IMR-90 (cell line): ENCODE measurements around the gene MUC5B. TPM values are rescaled to one million over a fixed set of nuclear protein-coding genes. Genes with fewer than 3 reads are reported as not detected.

Experiments
- ATAC-seq: fragments of 200-7000 bp; cut with Tn5 transposase; 2 replicates; pipeline ENCODE4 v1.9.1; 2020; ENCODE audit warnings: low read depth, mild to moderate bottlenecking, moderate library complexity
- BruUV-seq: library from RNA; stranded (reverse); fragments of 400-500 nt; replicated peaks from 2 replicates; lab custom pipeline; 2021; lab: Mats Ljungman, UMichigan
- CTCF ChIA-PET: fragments of 300-600 bp; formaldehyde crosslinking; extraction: SDS; loops from one replicate; lab custom pipeline; 2021; ENCODE audit warnings: antibody characterized with exemption; lab: Yijun Ruan, JAX
- POLR2A ChIA-PET: fragments of 300-600 bp; sonication (Branson Sonifier 250); formaldehyde crosslinking; loops from one replicate; lab custom pipeline; 2022; ENCODE audit warnings: antibody characterized with exemption; ENCODE audit not compliant: unreplicated experiment; lab: Charles Lee
- DNase-seq: peaks from one replicate; pipeline ENCODE4 v3.0.0; 2013
- H2AFZ ChIP-seq: replicated peaks from 2 replicates; pipeline ENCODE3; 2013; ENCODE audit warnings: low read length, mild to moderate bottlenecking; ENCODE audit not compliant: poor library complexity
- H2AK5ac ChIP-seq: 2 replicates; pipeline ENCODE4 v1.6.1; 2013; ENCODE audit warnings: low read depth, low read length, inconsistent platforms
- H2AK9ac ChIP-seq: replicated peaks from 2 replicates; pipeline ENCODE3; 2013; ENCODE audit warnings: mild to moderate bottlenecking, low read depth, low read length, moderate library complexity; ENCODE audit not compliant: poor library complexity
- H2BK120ac ChIP-seq: 2 replicates; pipeline ENCODE4 v1.6.1; 2013; ENCODE audit warnings: low read depth, low read length, inconsistent platforms
- H2BK15ac ChIP-seq: 3 replicates; pipeline ENCODE4 v1.6.1; 2013; ENCODE audit warnings: low read depth, low read length, inconsistent platforms
- H2BK20ac ChIP-seq: 2 replicates; pipeline ENCODE4 v1.6.1; 2013; ENCODE audit warnings: low read depth, mild to moderate bottlenecking, inconsistent platforms, low read length, moderate library complexity
- H2BK5ac ChIP-seq: 2 replicates; pipeline ENCODE4 v1.6.1; 2013; ENCODE audit warnings: mild to moderate bottlenecking, low read depth, low read length, inconsistent platforms; ENCODE audit not compliant: poor library complexity, severe bottlenecking
- H3K14ac ChIP-seq: replicated peaks from 2 replicates; pipeline ENCODE4 v1.6.1; 2013; ENCODE audit warnings: low read depth, low read length, inconsistent platforms
- H3K18ac ChIP-seq: 2 replicates; pipeline ENCODE4 v1.6.1; 2013; ENCODE audit warnings: low read depth, low read length, control low read depth
- H3K23ac ChIP-seq: 2 replicates; pipeline ENCODE4 v1.6.1; 2013; ENCODE audit warnings: low read depth, low read length, inconsistent platforms
- H3K27ac ChIP-seq: 2 replicates; pipeline ENCODE4 v1.5.1; 2013; ENCODE audit warnings: mild to moderate bottlenecking, control low read depth, low read length; ENCODE audit not compliant: insufficient read depth
- H3K27me3 ChIP-seq: 2 replicates; pipeline ENCODE4 v1.6.1; 2013; ENCODE audit warnings: low read length; ENCODE audit not compliant: control insufficient read depth, insufficient read depth
- H3K36me3 ChIP-seq: 2 replicates; pipeline ENCODE4 v1.6.1; 2013; ENCODE audit warnings: low read length, mixed read lengths; ENCODE audit not compliant: control insufficient read depth, insufficient read depth
- H3K4ac ChIP-seq: 2 replicates; pipeline ENCODE4 v1.6.1; 2013; ENCODE audit warnings: low read depth, low read length, inconsistent platforms
- H3K4me1 ChIP-seq: 2 replicates; pipeline ENCODE4 v1.6.1; 2013; ENCODE audit warnings: low read length, mixed read lengths; ENCODE audit not compliant: control insufficient read depth, insufficient read depth
- H3K4me2 ChIP-seq: 2 replicates; pipeline ENCODE4 v1.6.1; 2013; ENCODE audit warnings: low read depth, mild to moderate bottlenecking, control low read depth, low read length, moderate library complexity
- H3K4me3 ChIP-seq: 2 replicates; pipeline ENCODE4 v1.5.1; 2013; ENCODE audit warnings: low read depth, mild to moderate bottlenecking, control low read depth, low read length, moderate library complexity; ENCODE audit not compliant: insufficient read depth
- H3K56ac ChIP-seq: 2 replicates; pipeline ENCODE4 v1.6.1; 2013; ENCODE audit warnings: low read length, inconsistent platforms; ENCODE audit not compliant: insufficient read depth; ENCODE audit errors: extremely low read depth
- H3K79me1 ChIP-seq, 2 experiments: 2 replicates each; pipeline ENCODE4 v1.6.1; 2013; ENCODE audit warnings: low read length in 2 of 2, inconsistent platforms in 1 of 2, low read depth in 1 of 2
- H3K9ac ChIP-seq: 2 replicates; pipeline ENCODE4 v1.6.1; 2013; ENCODE audit warnings: low read depth, low read length, control low read depth
- H3K9me1 ChIP-seq: 2 replicates; pipeline ENCODE4 v1.6.1; 2013; ENCODE audit warnings: low read length, inconsistent platforms; ENCODE audit not compliant: insufficient read depth
- H3K9me3 ChIP-seq: 2 replicates; pipeline ENCODE4 v1.6.1; 2013; ENCODE audit warnings: low read length; ENCODE audit not compliant: control insufficient read depth, insufficient read depth
- H4K20me1 ChIP-seq: 2 replicates; pipeline ENCODE4 v1.6.1; 2013; ENCODE audit warnings: low read length, inconsistent platforms; ENCODE audit not compliant: insufficient read depth
- H4K5ac ChIP-seq: 2 replicates; pipeline ENCODE4 v1.6.1; 2013; ENCODE audit warnings: mild to moderate bottlenecking, low read depth, low read length, control low read depth
- H4K8ac ChIP-seq, 2 experiments: 2 replicates each; pipeline ENCODE4 v1.6.1; 2013; ENCODE audit warnings: low read depth in 2 of 2, low read length in 2 of 2, control low read depth in 1 of 2, inconsistent platforms in 1 of 2
- H4K91ac ChIP-seq: 2 replicates; pipeline ENCODE4 v1.6.1; 2013; ENCODE audit warnings: low read depth, low read length, inconsistent platforms; ENCODE audit not compliant: insufficient read depth
- BHLHE40 ChIP-seq: fragments of 150-350 bp; IDR thresholded peaks from 2 replicates; pipeline ENCODE4 v1.6.1; 2016; ENCODE audit warnings: mild to moderate bottlenecking, low read depth, low read length
- CEBPB ChIP-seq: IDR thresholded peaks from 2 replicates; pipeline ENCODE4 v1.6.1; 2012; ENCODE audit warnings: low read depth, low read length, improper control_type of control experiment
- CHD1 ChIP-seq: IDR thresholded peaks from 2 replicates; pipeline ENCODE4 v1.6.1; 2012; ENCODE audit warnings: low read depth, low read length, improper control_type of control experiment
- CTCF ChIP-seq: conservative IDR thresholded peaks from 2 replicates; pipeline ENCODE4 v1.5.1; 2012; ENCODE audit warnings: mild to moderate bottlenecking, low read depth, low read length, improper control_type of control experiment
- ELK1 ChIP-seq: fragments of 150-350 bp; IDR thresholded peaks from 2 replicates; pipeline ENCODE4 v1.6.1; 2016; ENCODE audit warnings: low read depth, mild to moderate bottlenecking, low read length, moderate library complexity, borderline replicate concordance
- FOS ChIP-seq: fragments of 150-350 bp; IDR thresholded peaks from 2 replicates; pipeline ENCODE4 v1.6.1; 2016; ENCODE audit warnings: low read depth, low read length
- MAFK ChIP-seq: IDR thresholded peaks from 2 replicates; pipeline ENCODE4 v1.6.1; 2012; ENCODE audit warnings: low read depth, low read length, improper control_type of control experiment
- MAZ ChIP-seq: IDR thresholded peaks from 2 replicates; pipeline ENCODE4 v1.6.1; 2012; ENCODE audit warnings: low read depth, mild to moderate bottlenecking, low read length, improper control_type of control experiment, moderate library complexity, borderline replicate concordance
- MXI1 ChIP-seq: IDR thresholded peaks from 2 replicates; pipeline ENCODE4 v1.6.1; 2012; ENCODE audit warnings: low read depth, mild to moderate bottlenecking, low read length, moderate library complexity, borderline replicate concordance
- NFE2L2 ChIP-seq: fragments of 150-350 bp; IDR thresholded peaks from 2 replicates; pipeline ENCODE4 v1.6.1; 2016; ENCODE audit warnings: low read depth, mild to moderate bottlenecking, low read length
- POLR2A ChIP-seq: IDR thresholded peaks from 2 replicates; pipeline ENCODE4 v1.6.1; 2012; ENCODE audit warnings: mild to moderate bottlenecking, low read depth, low read length
- RAD21 ChIP-seq: IDR thresholded peaks from 2 replicates; pipeline ENCODE4 v1.6.1; 2012; ENCODE audit warnings: low read length, improper control_type of control experiment
- RCOR1 ChIP-seq: IDR thresholded peaks from 2 replicates; pipeline ENCODE4 v1.6.1; 2012; ENCODE audit warnings: mild to moderate bottlenecking, low read length, improper control_type of control experiment; ENCODE audit not compliant: insufficient replicate concordance
- RFX5 ChIP-seq: IDR thresholded peaks from 2 replicates; pipeline ENCODE4 v1.8.0; 2012; ENCODE audit warnings: low read depth, mild to moderate bottlenecking, low read length, moderate library complexity
- SMC3 ChIP-seq: fragments of 150-350 bp; IDR thresholded peaks from 2 replicates; pipeline ENCODE4 v1.6.1; 2016; ENCODE audit warnings: low read depth, mild to moderate bottlenecking, antibody characterized with exemption, low read length, moderate library complexity
- USF2 ChIP-seq: fragments of 150-350 bp; IDR thresholded peaks from 2 replicates; pipeline ENCODE4 v1.6.1; 2017; ENCODE audit warnings: mild to moderate bottlenecking, antibody characterized with exemption, low read length, low read depth
- WGBS, 2 experiments: methylation state at CpG; one replicate each; pipeline versions ENCODE4 v1.1.5 to v1.1.7; 2013; ENCODE audit warnings: missing lambda C conversion rate in 2 of 2; ENCODE audit not compliant: insufficient read length in 1 of 2; ENCODE audit errors: extremely low coverage in 2 of 2; 5-methylcytosine and 5-hydroxymethylcytosine counted together
- dilution Hi-C: fragments of 300-500 bp; cut with HindIII; formaldehyde crosslinking; loops from one replicate; pipeline ENCODE4 v1.14.3; 2018; ENCODE audit warnings: low sequenced_read_pairs; ENCODE audit not compliant: unreplicated experiment
- in situ Hi-C: fragments of 300-500 bp; cut with MboI; formaldehyde crosslinking; loops from 3 replicates; pipeline ENCODE4 v1.14.3; 2019; ENCODE audit warnings: low sequenced_read_pairs, inconsistent platforms, mixed read lengths
- intact Hi-C: fragments of 100-400 bp; cut with micrococcal nuclease; formaldehyde crosslinking; loops from 2 replicates; pipeline ENCODE4 v1.10.0; 2022
- polyA plus RNA-seq, 3 experiments: library from polyadenylated mRNA; depleted of rRNA; stranded (reverse); fragments of >200 nt; gene quantifications; 2 replicates each; pipeline ENCODE4 v1.2.3, GENCODE V29; 2012; ENCODE audit warnings: low replicate concordance in 1 of 3
- total RNA-seq: library from RNA; depleted of rRNA; stranded (reverse); fragments of >200 nt; gene quantifications from 2 replicates; pipeline ENCODE4 v1.2.3, GENCODE V29; 2012

The MUC5B gene
- total and polyA plus RNA-seq, 2 of the 4 experiments (the other 2 are of a cell fraction), result not detected

GRCh38 chr11:1285876-1286275 is 63.0 kb downstream of the MUC5B start:
- Histone ChIP-seq H2BK20ac (no peak overlapping the region), H2BK120ac (no peak overlapping the region), H3K9me1 (no peaks in the 10 kb centered on the region), H3K23ac (no peak overlapping the region), H3K4me1 (no peaks in the 10 kb centered on the region), H3K36me3 (peaks cover 65% of the 10 kb centered on the region), H2AK5ac (no peak overlapping the region), H4K5ac (no peak overlapping the region), H3K56ac (no peak overlapping the region), H3K4me3 (no peak overlapping the region), H3K79me1 (peaks cover 3 to 21% of the 10 kb centered on the region in 2 experiments; a peak in 2 of 4 replicates), H2BK15ac (no peak overlapping the region), H3K4ac (no peak overlapping the region), H2BK5ac (no peak overlapping the region), H3K9ac (no peak overlapping the region), H3K27ac (no peak overlapping the region), H4K8ac (no peak overlapping the region), H3K4me2 (no peak overlapping the region), H4K91ac (no peak overlapping the region), H3K27me3 (no peaks in the 10 kb centered on the region), H3K14ac (no peak overlapping the region), H3K9me3 (no peaks in the 10 kb centered on the region), H3K18ac (no peak overlapping the region), H2AFZ (no peak overlapping the region), H2AK9ac (no peak overlapping the region), H4K20me1 (peaks cover 17% of the 10 kb centered on the region)
- ChIA-PET POLR2A (no interaction called here), CTCF (no interaction called here)
- BruUV-seq, result no TSS peak
- intact Hi-C loops (no loop called here), in situ Hi-C loops (no loop called here), dilution Hi-C loops (no loop called here)
- WGBS, 2 experiments, result 93% methylated on average over 10 of the region's 17 CpGs; no CpG with 5 or more reads in 1 of the 2 experiments
- ATAC-seq (no peak), DNase-seq (no peak)
- TF ChIP-seq CHD1 (no peak), SMC3 (no peak), RCOR1 (no peak), RAD21 (no peak), RFX5 (no peak), BHLHE40 (no peak), CEBPB (no peak), POLR2A (no peak), USF2 (no peak), MAZ (no peak), ELK1 (no peak), MXI1 (no peak), FOS (no peak), CTCF (no peak), MAFK (no peak), NFE2L2 (no peak)
